PC-3 (cell line): ENCODE results near the gene LRFN5.

Experiments used
- EZH2 ChIP-seq: fragments of 300-600 bp; sonication (generic); IDR thresholded peaks from one replicate; pipeline ENCODE4 v1.6.1; 2017; ENCODE audit warnings: antibody characterized with exemption, mild to moderate bottlenecking, low read length; ENCODE audit not compliant: unreplicated experiment
- TF ChIP-seq, protein P1 (sequence below): fragments of 300-600 bp; sonication (generic); conservative IDR thresholded peaks from 2 replicates; pipeline ENCODE4 v1.5.1; 2017; ENCODE audit warnings: antibody characterized with exemption, low read depth, mild to moderate bottlenecking, low read length

DNA sequence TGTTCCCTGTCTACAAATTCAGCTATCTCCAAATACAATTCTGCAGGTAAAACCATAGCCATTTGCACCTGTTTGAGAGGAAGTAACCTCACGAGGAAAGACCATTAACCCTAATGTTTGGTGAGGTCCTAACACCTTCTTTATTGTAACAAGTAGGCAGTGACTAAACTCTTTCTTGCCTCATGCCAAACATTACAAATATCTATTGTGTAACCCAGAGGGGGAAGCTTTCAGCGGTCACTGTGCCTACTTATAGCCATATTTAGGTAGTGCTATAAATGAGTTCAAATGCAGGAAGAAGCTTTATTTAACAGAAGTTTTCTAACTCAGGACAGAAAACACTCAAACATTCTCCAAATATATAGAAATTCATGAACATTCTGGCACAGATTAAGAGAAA, 252.7 kb downstream of the LRFN5 start:
- TF ChIP-seq, protein P1, sequence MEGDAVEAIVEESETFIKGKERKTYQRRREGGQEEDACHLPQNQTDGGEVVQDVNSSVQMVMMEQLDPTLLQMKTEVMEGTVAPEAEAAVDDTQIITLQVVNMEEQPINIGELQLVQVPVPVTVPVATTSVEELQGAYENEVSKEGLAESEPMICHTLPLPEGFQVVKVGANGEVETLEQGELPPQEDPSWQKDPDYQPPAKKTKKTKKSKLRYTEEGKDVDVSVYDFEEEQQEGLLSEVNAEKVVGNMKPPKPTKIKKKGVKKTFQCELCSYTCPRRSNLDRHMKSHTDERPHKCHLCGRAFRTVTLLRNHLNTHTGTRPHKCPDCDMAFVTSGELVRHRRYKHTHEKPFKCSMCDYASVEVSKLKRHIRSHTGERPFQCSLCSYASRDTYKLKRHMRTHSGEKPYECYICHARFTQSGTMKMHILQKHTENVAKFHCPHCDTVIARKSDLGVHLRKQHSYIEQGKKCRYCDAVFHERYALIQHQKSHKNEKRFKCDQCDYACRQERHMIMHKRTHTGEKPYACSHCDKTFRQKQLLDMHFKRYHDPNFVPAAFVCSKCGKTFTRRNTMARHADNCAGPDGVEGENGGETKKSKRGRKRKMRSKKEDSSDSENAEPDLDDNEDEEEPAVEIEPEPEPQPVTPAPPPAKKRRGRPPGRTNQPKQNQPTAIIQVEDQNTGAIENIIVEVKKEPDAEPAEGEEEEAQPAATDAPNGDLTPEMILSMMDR = no peak
- TF ChIP-seq EZH2 = no peak
